Endometrial microvascular endothelial cells (primary cell): ENCODE results near the gene DICER1. TPM values are rescaled to one million over a fixed set of nuclear protein-coding genes. Genes with fewer than 3 reads are reported as not detected.

Experiments used
- in situ Hi-C: cut with HindIII; loops from 2 replicates; pipeline ENCODE4 v1.10.0; 2017; ENCODE audit warnings: low sequenced_read_pairs, low pct_unique_long_range_greater_than_20kb; ENCODE audit errors: inconsistent ontology term
- total RNA-seq: library from RNA; depleted of rRNA; stranded (reverse); fragments of >200 nt; gene quantifications from one replicate; pipeline ENCODE4 v1.2.3, GENCODE V29; 2015; ENCODE audit errors: inconsistent ontology term

Gene DICER1
- total RNA-seq, 1 donor from 2014 or later, result 27.5 TPM

GRCh38 chr14:95069547-95069946, 87.8 kb downstream of the DICER1 start:
- in situ Hi-C loops, result no loop called here

GRCh38 chr14:95069018-95069417, 88.3 kb downstream of the DICER1 start:
- in situ Hi-C loops, result no loop called here

- in situ Hi-C loops, result no loop called here
Measured at GRCh38 chr14:95068521-95068920, 88.8 kb downstream of the DICER1 start.

GRCh38 chr14:95068080-95068479, 89.2 kb downstream of the DICER1 start:
- in situ Hi-C loops, result no loop called here

- in situ Hi-C loops, result no loop called here
Measured at GRCh38 chr14:95067526-95067925, 89.8 kb downstream of the DICER1 start.

GRCh38 chr14:95066427-95066986, 90.8 kb downstream of the DICER1 start:
- in situ Hi-C loops, result no loop called here

GRCh38 chr14:95065411-95065810, 91.9 kb downstream of the DICER1 start:
- in situ Hi-C loops, result no loop called here

- in situ Hi-C loops, result no loop called here
Measured at GRCh38 chr14:95064734-95065133, 92.6 kb downstream of the DICER1 start.

- in situ Hi-C loops, result no loop called here
Measured at GRCh38 chr14:95064256-95064655, 93.1 kb downstream of the DICER1 start.

- in situ Hi-C loops, result no loop called here
Measured at GRCh38 chr14:95063391-95063790, 93.9 kb downstream of the DICER1 start.

- in situ Hi-C loops, result no loop called here
Measured at GRCh38 chr14:95062946-95063345, 94.4 kb downstream of the DICER1 start.

GRCh38 chr14:95062220-95062619, 95.1 kb downstream of the DICER1 start:
- in situ Hi-C loops, result no loop called here

- in situ Hi-C loops, result no loop called here
Measured at GRCh38 chr14:95061317-95062093, 95.8 kb downstream of the DICER1 start.

GRCh38 chr14:95059126-95059525, 98.2 kb downstream of the DICER1 start:
- in situ Hi-C loops, result no loop called here

- in situ Hi-C loops, result no loop called here
Measured at GRCh38 chr14:95058491-95058890, 98.8 kb downstream of the DICER1 start.

GRCh38 chr14:95057851-95058250, 99.5 kb downstream of the DICER1 start:
- in situ Hi-C loops, result no loop called here

- in situ Hi-C loops, result no loop called here
Measured at GRCh38 chr14:95057147-95057546, 100.2 kb downstream of the DICER1 start.

- in situ Hi-C loops, result no loop called here
Measured at GRCh38 chr14:95056476-95056875, 100.9 kb downstream of the DICER1 start.

- in situ Hi-C loops, result no loop called here
Measured at GRCh38 chr14:95055318-95055717, 102.0 kb downstream of the DICER1 start.

GRCh38 chr14:95054346-95055280, 102.7 kb downstream of the DICER1 start:
- in situ Hi-C loops, result no loop called here
